ENCODE results near the gene OCA2. TPM values are rescaled to one million over a fixed set of nuclear protein-coding genes. Genes with fewer than 3 reads are reported as not detected.

Gene OCA2
- total RNA-seq, 1 donor from 2014 or later = 1.2 TPM

GRCh38 chr15:27783678-27784077, 315.4 kb downstream of the OCA2 start:
- H3K36me3 Mint-ChIP-seq (ENCODE audit: unreplicated experiment) = no peaks in the 10 kb centered on the region
- no peak overlapping the region for H3K4me3 Mint-ChIP-seq (ENCODE audit: unreplicated experiment)
- no peaks in the 10 kb centered on the region for H3K27me3 Mint-ChIP-seq (ENCODE audit: unreplicated experiment)
- H3K4me1 Mint-ChIP-seq (ENCODE audit: unreplicated experiment) = peaks cover 14% of the 10 kb centered on the region
- H3K9me3 Mint-ChIP-seq (ENCODE audit: unreplicated experiment) = peaks cover 4% of the 10 kb centered on the region
- no peak for TF ChIP-seq CTCF (IDR thresholded peaks at IDR 0.05)
- H3K27ac Mint-ChIP-seq (ENCODE audit: unreplicated experiment) = no peak overlapping the region
- DNase-seq (ENCODE audit: extremely low spot score, unreplicated experiment) = no peak

- Mint-ChIP-seq H3K9me3 (ENCODE audit: unreplicated experiment) (peaks cover 4% of the 10 kb centered on the region), H3K27ac (ENCODE audit: unreplicated experiment) (no peak overlapping the region), H3K36me3 (ENCODE audit: unreplicated experiment) (no peaks in the 10 kb centered on the region), H3K27me3 (ENCODE audit: unreplicated experiment) (no peaks in the 10 kb centered on the region), H3K4me3 (ENCODE audit: unreplicated experiment) (no peak overlapping the region), H3K4me1 (ENCODE audit: unreplicated experiment) (peaks cover 14% of the 10 kb centered on the region)
- TF ChIP-seq CTCF (IDR thresholded peaks at IDR 0.05) = no peak
- no peak for DNase-seq (ENCODE audit: extremely low spot score, unreplicated experiment)
These were observed 317.0 kb downstream of the OCA2 start for GRCh38 chr15:27782125-27782524.

GRCh38 chr15:27776501-27776900, 322.6 kb downstream of the OCA2 start:
- Mint-ChIP-seq H3K4me3 (ENCODE audit: unreplicated experiment) (no peak overlapping the region), H3K36me3 (ENCODE audit: unreplicated experiment) (no peaks in the 10 kb centered on the region), H3K27me3 (ENCODE audit: unreplicated experiment) (no peaks in the 10 kb centered on the region), H3K27ac (ENCODE audit: unreplicated experiment) (no peak overlapping the region), H3K4me1 (ENCODE audit: unreplicated experiment) (no peaks in the 10 kb centered on the region), H3K9me3 (ENCODE audit: unreplicated experiment) (peaks cover 4% of the 10 kb centered on the region)
- no peak for TF ChIP-seq CTCF (IDR thresholded peaks at IDR 0.05)
- no peak for DNase-seq (ENCODE audit: extremely low spot score, unreplicated experiment)

- H3K9me3 Mint-ChIP-seq (ENCODE audit: unreplicated experiment) = peaks cover 2% of the 10 kb centered on the region
- no peak overlapping the region for H3K4me3 Mint-ChIP-seq (ENCODE audit: unreplicated experiment)
- no peak overlapping the region for H3K27ac Mint-ChIP-seq (ENCODE audit: unreplicated experiment)
- H3K4me1 Mint-ChIP-seq (ENCODE audit: unreplicated experiment) = no peaks in the 10 kb centered on the region
- no peak for DNase-seq (ENCODE audit: extremely low spot score, unreplicated experiment)
- no peaks in the 10 kb centered on the region for H3K27me3 Mint-ChIP-seq (ENCODE audit: unreplicated experiment)
- no peak for TF ChIP-seq CTCF (IDR thresholded peaks at IDR 0.05)
- no peaks in the 10 kb centered on the region for H3K36me3 Mint-ChIP-seq (ENCODE audit: unreplicated experiment)
These were observed 324.5 kb downstream of the OCA2 start for GRCh38 chr15:27774638-27775037.

GRCh38 chr15:27774191-27774590, 324.9 kb downstream of the OCA2 start:
- DNase-seq (ENCODE audit: extremely low spot score, unreplicated experiment) = no peak
- H3K27me3 Mint-ChIP-seq (ENCODE audit: unreplicated experiment) = no peaks in the 10 kb centered on the region

More at GRCh38 chr15:27774191-27774590, 324.9 kb downstream of the OCA2 start:
- no peak overlapping the region for H3K4me3 Mint-ChIP-seq (ENCODE audit: unreplicated experiment)
- no peak for TF ChIP-seq CTCF (IDR thresholded peaks at IDR 0.05)
- no peak overlapping the region for H3K27ac Mint-ChIP-seq (ENCODE audit: unreplicated experiment)
- H3K36me3 Mint-ChIP-seq (ENCODE audit: unreplicated experiment) = no peaks in the 10 kb centered on the region
- H3K4me1 Mint-ChIP-seq (ENCODE audit: unreplicated experiment) = no peaks in the 10 kb centered on the region
- no peaks in the 10 kb centered on the region for H3K9me3 Mint-ChIP-seq (ENCODE audit: unreplicated experiment)
